HEK293 (cell line): ENCODE measurements around the gene PHACTR2.

Experiments used
- CTCF ChIA-PET: fragments of 350-600 bp; formaldehyde crosslinking; extraction: SDS; loops from one replicate; lab custom pipeline; 2021; ENCODE audit warnings: antibody characterized with exemption; lab: Yijun Ruan, JAX
- POLR2A ChIA-PET: fragments of 300-600 bp; formaldehyde crosslinking; extraction: SDS; loops from one replicate; lab custom pipeline; 2020; ENCODE audit warnings: antibody characterized with exemption, inconsistent platforms; lab: Yijun Ruan, JAX
- H3K27ac ChIP-seq: fragments of 200-500 bp; sonication (Bioruptor generic); 2 replicates; pipeline ENCODE4 v1.5.1; 2014; ENCODE audit warnings: low read depth, low read length, control low read depth, inconsistent platforms; ENCODE audit errors: extremely low read depth
- H3K36me3 ChIP-seq, 2 experiments: fragments of 200-500 bp in 1 of 2; sonication (Bioruptor generic) in 1 of 2; 1 replicate in 1 of 2; 2 replicates in 1 of 2; pipeline ENCODE4 v1.5.1; 2014 to 2017; ENCODE audit warnings: inconsistent platforms in 2 of 2, low read length in 2 of 2; ENCODE audit not compliant: control insufficient read depth in 2 of 2, insufficient read depth in 1 of 2
- H3K4me1 ChIP-seq: fragments of 200-500 bp; sonication (Bioruptor generic); 2 replicates; pipeline ENCODE4 v1.5.1; 2014; ENCODE audit warnings: mild to moderate bottlenecking, low read length, inconsistent platforms; ENCODE audit not compliant: control insufficient read depth, insufficient read depth
- H3K4me3 ChIP-seq: 2 replicates; pipeline ENCODE4 v1.5.1; 2011; ENCODE audit warnings: low read depth, mild to moderate bottlenecking, control low read depth, low read length, moderate library complexity
- H3K9me3 ChIP-seq: fragments of 200-500 bp; sonication (Bioruptor generic); 2 replicates; pipeline ENCODE4 v1.5.1; 2014; ENCODE audit warnings: low read depth, low read length, inconsistent platforms; ENCODE audit not compliant: control insufficient read depth, insufficient read depth
- ELK4 ChIP-seq: IDR thresholded peaks from 2 replicates; pipeline ENCODE4 v1.6.1; 2011; ENCODE audit warnings: mild to moderate bottlenecking, low read depth, low read length, borderline replicate concordance
- FEZF1 ChIP-seq: fragments of 450-650 bp; formaldehyde crosslinking; IDR thresholded peaks from 2 replicates; pipeline ENCODE4 v1.5.1; 2016; ENCODE audit warnings: missing biosample characterization, missing genetic modification characterization
- KLF8 ChIP-seq: fragments of 450-650 bp; formaldehyde crosslinking; IDR thresholded peaks from 2 replicates; pipeline ENCODE4 v1.5.1; 2016; ENCODE audit warnings: missing biosample characterization, missing genetic modification characterization
- YY1 ChIP-seq: fragments of 450-650 bp; formaldehyde crosslinking; IDR thresholded peaks from 2 replicates; pipeline ENCODE4 v1.5.1; 2018; ENCODE audit warnings: missing biosample characterization, missing genetic modification characterization
- ZBTB17 ChIP-seq: fragments of 450-650 bp; formaldehyde crosslinking; IDR thresholded peaks from 2 replicates; pipeline ENCODE4 v1.5.1; 2016; ENCODE audit warnings: missing biosample characterization, missing genetic modification characterization
- ZBTB20 ChIP-seq: fragments of 450-650 bp; formaldehyde crosslinking; IDR thresholded peaks from 2 replicates; pipeline ENCODE4 v1.5.1; 2016; ENCODE audit warnings: missing biosample characterization, missing genetic modification characterization
- ZBTB49 ChIP-seq: fragments of 450-650 bp; formaldehyde crosslinking; IDR thresholded peaks from 2 replicates; pipeline ENCODE4 v1.5.1; 2016; ENCODE audit warnings: missing biosample characterization, missing genetic modification characterization, low read depth
- ZFP3 ChIP-seq: fragments of 450-650 bp; formaldehyde crosslinking; IDR thresholded peaks from 2 replicates; pipeline ENCODE4 v1.5.1; 2016; ENCODE audit warnings: low read depth, missing biosample characterization, missing genetic modification characterization
- ZFP37 ChIP-seq: fragments of 450-650 bp; formaldehyde crosslinking; IDR thresholded peaks from 2 replicates; pipeline ENCODE4 v1.5.1; 2016; ENCODE audit warnings: missing biosample characterization, missing genetic modification characterization
- ZNF10 ChIP-seq: fragments of 450-650 bp; formaldehyde crosslinking; IDR thresholded peaks from 2 replicates; pipeline ENCODE4 v1.5.1; 2017; ENCODE audit warnings: missing biosample characterization, missing genetic modification characterization
- ZNF140 ChIP-seq: fragments of 450-650 bp; formaldehyde crosslinking; IDR thresholded peaks from 2 replicates; pipeline ENCODE4 v1.5.1; 2016; ENCODE audit warnings: missing biosample characterization, missing genetic modification characterization
- ZNF169 ChIP-seq: fragments of 450-650 bp; formaldehyde crosslinking; IDR thresholded peaks from 2 replicates; pipeline ENCODE4 v1.5.1; 2016; ENCODE audit warnings: missing biosample characterization, missing genetic modification characterization
- ZNF184 ChIP-seq: fragments of 450-650 bp; IDR thresholded peaks from 2 replicates; pipeline ENCODE4 v1.5.1; 2018; ENCODE audit warnings: missing biosample characterization, mild to moderate bottlenecking, missing genetic modification characterization
- ZNF404 ChIP-seq: fragments of 450-650 bp; formaldehyde crosslinking; IDR thresholded peaks from 2 replicates; pipeline ENCODE4 v1.5.1; 2017; ENCODE audit warnings: missing biosample characterization, missing genetic modification characterization
- ZNF433 ChIP-seq: fragments of 450-650 bp; formaldehyde crosslinking; IDR thresholded peaks from 2 replicates; pipeline ENCODE4 v1.5.1; 2016; ENCODE audit warnings: missing biosample characterization, missing genetic modification characterization, low read depth
- ZNF488 ChIP-seq: fragments of 450-650 bp; formaldehyde crosslinking; IDR thresholded peaks from 2 replicates; pipeline ENCODE4 v1.5.1; 2016; ENCODE audit warnings: missing biosample characterization, missing genetic modification characterization
- ZNF571 ChIP-seq: fragments of 450-650 bp; formaldehyde crosslinking; IDR thresholded peaks from 2 replicates; pipeline ENCODE4 v1.5.0; 2017; ENCODE audit warnings: missing biosample characterization, missing genetic modification characterization
- ZNF596 ChIP-seq: fragments of 450-650 bp; IDR thresholded peaks from 2 replicates; pipeline ENCODE4 v1.5.0; 2018; ENCODE audit warnings: missing biosample characterization, mild to moderate bottlenecking, missing genetic modification characterization, moderate library complexity
- ZNF776 ChIP-seq: fragments of 450-650 bp; formaldehyde crosslinking; IDR thresholded peaks from 2 replicates; pipeline ENCODE4 v1.5.0; 2017; ENCODE audit warnings: missing biosample characterization, missing genetic modification characterization, borderline replicate concordance
- ZNF843 ChIP-seq: fragments of 450-650 bp; formaldehyde crosslinking; IDR thresholded peaks from 2 replicates; pipeline ENCODE4 v1.5.1; 2016; ENCODE audit warnings: missing biosample characterization, missing genetic modification characterization
- ZSCAN23 ChIP-seq: fragments of 450-650 bp; formaldehyde crosslinking; IDR thresholded peaks from 2 replicates; pipeline ENCODE4 v1.5.1; 2016; ENCODE audit warnings: missing biosample characterization, missing genetic modification characterization
- ZSCAN30 ChIP-seq: fragments of 450-650 bp; IDR thresholded peaks from 2 replicates; pipeline ENCODE4 v1.5.1; 2018; ENCODE audit warnings: missing biosample characterization, mild to moderate bottlenecking, missing genetic modification characterization, moderate library complexity
- TF ChIP-seq, protein P1 (sequence below): fragments of 450-650 bp; IDR thresholded peaks from 2 replicates; pipeline ENCODE4 v1.5.1; 2018; ENCODE audit warnings: missing biosample characterization, missing genetic modification characterization
- TF ChIP-seq, protein P2 (sequence below): fragments of 450-650 bp; formaldehyde crosslinking; IDR thresholded peaks from 2 replicates; pipeline ENCODE4 v1.5.1; 2017; ENCODE audit warnings: missing biosample characterization, missing genetic modification characterization
- TF ChIP-seq, protein P3 (sequence below): fragments of 450-650 bp; formaldehyde crosslinking; IDR thresholded peaks from 2 replicates; pipeline ENCODE4 v1.5.1; 2017; ENCODE audit warnings: missing biosample characterization, mild to moderate bottlenecking, missing genetic modification characterization, moderate library complexity
- TF ChIP-seq, protein P4 (sequence below): fragments of 450-650 bp; formaldehyde crosslinking; IDR thresholded peaks from 2 replicates; pipeline ENCODE4 v1.5.1; 2016; ENCODE audit warnings: missing biosample characterization, missing genetic modification characterization

Gene PHACTR2

DNA sequence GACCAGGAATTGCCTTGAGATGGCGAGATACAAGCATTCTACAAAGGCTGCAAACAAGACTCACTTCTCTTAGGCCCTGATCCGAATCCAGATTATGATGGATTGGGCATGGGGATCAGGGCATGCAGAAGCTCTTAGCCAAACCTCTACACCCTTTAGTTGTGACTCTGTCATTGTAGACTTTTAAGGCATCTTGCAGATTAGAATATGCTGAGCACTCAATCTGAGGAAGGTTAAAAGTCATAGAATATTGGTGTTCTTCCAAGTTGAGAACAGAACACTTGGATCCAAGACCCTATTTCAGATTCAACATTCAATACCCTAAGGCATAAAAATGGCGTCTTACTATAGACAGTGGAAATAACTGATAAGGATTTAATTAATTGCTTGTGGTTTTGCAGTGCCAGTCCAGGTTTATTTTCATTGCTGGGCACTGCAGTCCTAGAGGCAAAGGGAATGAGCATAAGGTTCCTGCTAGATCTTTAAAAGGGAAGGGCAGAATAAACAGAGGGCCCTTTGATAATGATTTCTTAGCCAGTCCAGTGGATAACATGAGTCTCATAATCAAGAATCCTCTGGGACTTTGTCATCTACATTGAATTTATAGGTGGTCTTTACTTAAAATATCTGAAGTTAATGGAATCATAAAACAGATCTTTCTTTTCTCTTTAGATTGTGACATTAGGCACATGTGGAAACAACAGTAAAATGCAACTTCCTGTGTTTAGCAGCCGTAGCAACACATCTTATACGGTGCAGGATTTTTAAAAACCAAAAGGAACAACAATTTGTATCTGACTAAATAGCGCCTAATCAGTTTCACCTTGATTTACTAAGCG, 17.6 kb downstream of the PHACTR2 start:
- Histone ChIP-seq H3K4me1 (peaks cover 27% of the 10 kb centered on the region), H3K4me3 (no peak overlapping the region)
- POLR2A ChIA-PET = no interaction called here

GRCh38 chr6:143695969-143696663, 18.4 kb downstream of the PHACTR2 start:
- H3K27ac ChIP-seq = no peak overlapping the region; the same call in 1 of the 2 replicates
- H3K4me1 ChIP-seq = peaks cover 28% of the 10 kb centered on the region
- no peaks in the 10 kb centered on the region for H3K36me3 ChIP-seq
- H3K9me3 ChIP-seq = no peaks in the 10 kb centered on the region
- TF ChIP-seq KLF8 (tag by site-specific recombination) (no peak), ZNF404 (tag by site-specific recombination) (no peak), ZNF571 (tag by site-specific recombination) (no peak), ZBTB49 (tag by site-specific recombination) (no peak), ZNF184 (tag by site-specific recombination) (no peak), ELK4 (no peak), ZNF433 (tag by site-specific recombination) (no peak), ZNF488 (no peak), ZNF776 (tag by site-specific recombination) (no peak)
- TF ChIP-seq, protein P1, sequence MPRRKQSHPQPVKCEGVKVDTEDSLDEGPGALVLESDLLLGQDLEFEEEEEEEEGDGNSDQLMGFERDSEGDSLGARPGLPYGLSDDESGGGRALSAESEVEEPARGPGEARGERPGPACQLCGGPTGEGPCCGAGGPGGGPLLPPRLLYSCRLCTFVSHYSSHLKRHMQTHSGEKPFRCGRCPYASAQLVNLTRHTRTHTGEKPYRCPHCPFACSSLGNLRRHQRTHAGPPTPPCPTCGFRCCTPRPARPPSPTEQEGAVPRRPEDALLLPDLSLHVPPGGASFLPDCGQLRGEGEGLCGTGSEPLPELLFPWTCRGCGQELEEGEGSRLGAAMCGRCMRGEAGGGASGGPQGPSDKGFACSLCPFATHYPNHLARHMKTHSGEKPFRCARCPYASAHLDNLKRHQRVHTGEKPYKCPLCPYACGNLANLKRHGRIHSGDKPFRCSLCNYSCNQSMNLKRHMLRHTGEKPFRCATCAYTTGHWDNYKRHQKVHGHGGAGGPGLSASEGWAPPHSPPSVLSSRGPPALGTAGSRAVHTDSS (tag by site-specific recombination) = no peak
- CTCF ChIA-PET = interaction anchor here (0.5 to 1.3 kb wide), 2 partner anchors 21 to 54 kb away, joined by 3 to 5 read pairs; no protein-coding TSS in a partner anchor
- POLR2A ChIA-PET = no interaction called here
- no peak overlapping the region for H3K4me3 ChIP-seq

More for the DNA sequence above, 17.6 kb downstream of the PHACTR2 start:
- H3K27ac ChIP-seq = no peak overlapping the region; the same call in 1 of the 2 replicates
- TF ChIP-seq FEZF1 (tag by site-specific recombination) (peak; percentile 85), ZNF140 (no peak), ZSCAN23 (no peak), ZSCAN30 (tag by site-specific recombination) (0 out of 2 replicates have a peak, but pooled peaks have one; percentile 27), ZBTB17 (tag by site-specific recombination) (0 out of 2 replicates have a peak, but pooled peaks have one; percentile 19), ZNF169 (tag by site-specific recombination) (no peak), ZFP3 (tag by site-specific recombination) (peak; percentile 74), YY1 (tag by site-specific recombination) (0 out of 2 replicates have a peak, but pooled peaks have one; percentile 55), ZNF843 (tag by site-specific recombination) (peak; percentile 90), ZBTB20 (peak; percentile 87), ZNF10 (tag by site-specific recombination) (0 out of 2 replicates have a peak, but pooled peaks have one; percentile 16), ZFP37 (tag by site-specific recombination) (no peak), ZNF596 (tag by site-specific recombination) (no peak)
- TF ChIP-seq, protein P2, sequence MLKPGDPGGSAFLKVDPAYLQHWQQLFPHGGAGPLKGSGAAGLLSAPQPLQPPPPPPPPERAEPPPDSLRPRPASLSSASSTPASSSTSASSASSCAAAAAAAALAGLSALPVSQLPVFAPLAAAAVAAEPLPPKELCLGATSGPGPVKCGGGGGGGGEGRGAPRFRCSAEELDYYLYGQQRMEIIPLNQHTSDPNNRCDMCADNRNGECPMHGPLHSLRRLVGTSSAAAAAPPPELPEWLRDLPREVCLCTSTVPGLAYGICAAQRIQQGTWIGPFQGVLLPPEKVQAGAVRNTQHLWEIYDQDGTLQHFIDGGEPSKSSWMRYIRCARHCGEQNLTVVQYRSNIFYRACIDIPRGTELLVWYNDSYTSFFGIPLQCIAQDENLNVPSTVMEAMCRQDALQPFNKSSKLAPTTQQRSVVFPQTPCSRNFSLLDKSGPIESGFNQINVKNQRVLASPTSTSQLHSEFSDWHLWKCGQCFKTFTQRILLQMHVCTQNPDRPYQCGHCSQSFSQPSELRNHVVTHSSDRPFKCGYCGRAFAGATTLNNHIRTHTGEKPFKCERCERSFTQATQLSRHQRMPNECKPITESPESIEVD (tag by site-specific recombination) = peak; percentile 49; the same call in 1 of the 2 replicates
- TF ChIP-seq, protein P3, sequence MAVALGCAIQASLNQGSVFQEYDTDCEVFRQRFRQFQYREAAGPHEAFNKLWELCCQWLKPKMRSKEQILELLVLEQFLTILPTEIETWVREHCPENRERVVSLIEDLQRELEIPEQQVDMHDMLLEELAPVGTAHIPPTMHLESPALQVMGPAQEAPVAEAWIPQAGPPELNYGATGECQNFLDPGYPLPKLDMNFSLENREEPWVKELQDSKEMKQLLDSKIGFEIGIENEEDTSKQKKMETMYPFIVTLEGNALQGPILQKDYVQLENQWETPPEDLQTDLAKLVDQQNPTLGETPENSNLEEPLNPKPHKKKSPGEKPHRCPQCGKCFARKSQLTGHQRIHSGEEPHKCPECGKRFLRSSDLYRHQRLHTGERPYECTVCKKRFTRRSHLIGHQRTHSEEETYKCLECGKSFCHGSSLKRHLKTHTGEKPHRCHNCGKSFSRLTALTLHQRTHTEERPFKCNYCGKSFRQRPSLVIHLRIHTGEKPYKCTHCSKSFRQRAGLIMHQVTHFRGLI (tag by site-specific recombination) = peak; percentile 82
- TF ChIP-seq, protein P4, sequence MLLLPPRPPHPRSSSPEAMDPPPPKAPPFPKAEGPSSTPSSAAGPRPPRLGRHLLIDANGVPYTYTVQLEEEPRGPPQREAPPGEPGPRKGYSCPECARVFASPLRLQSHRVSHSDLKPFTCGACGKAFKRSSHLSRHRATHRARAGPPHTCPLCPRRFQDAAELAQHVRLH (tag by site-specific recombination) = peak; percentile 42; the same call in 1 of the 2 replicates
- H3K9me3 ChIP-seq = no peaks in the 10 kb centered on the region
- CTCF ChIA-PET = interaction anchor here (0.5 kb wide), 1 partner anchor 91 kb away, joined by 3 read pairs; no protein-coding TSS in a partner anchor
- no peaks in the 10 kb centered on the region for H3K36me3 ChIP-seq
